Measurements from ENCODE around the gene HSDL1. TPM values are rescaled to one million over a fixed set of nuclear protein-coding genes. Genes with fewer than 3 reads are reported as not detected.

The HSDL1 gene
- 8.7 and 15.8 TPM in 2 replicates for total RNA-seq (2014; rRNA removed; shearing (Covaris generic))

GRCh38 chr16:84144859-84145639, at the start of gene HSDL1, which contains the start of gene DNAAF1:
Gene HSDL1, minus strand, starts transcription at chr16:84145177. Its CDS starts 13,856 bp downstream, at chr16:84131321.
Gene DNAAF1, plus strand, starts transcription at chr16:84145308. Its CDS starts 133 bp downstream, at chr16:84145441.

GRCh38 chr16:84190731-84191388, 45.9 kb upstream of the HSDL1 start, which contains the start of gene ADAD2:
Gene ADAD2, plus strand, starts transcription at chr16:84191157. Its CDS starts 74 bp downstream, at chr16:84191231.

DNA sequence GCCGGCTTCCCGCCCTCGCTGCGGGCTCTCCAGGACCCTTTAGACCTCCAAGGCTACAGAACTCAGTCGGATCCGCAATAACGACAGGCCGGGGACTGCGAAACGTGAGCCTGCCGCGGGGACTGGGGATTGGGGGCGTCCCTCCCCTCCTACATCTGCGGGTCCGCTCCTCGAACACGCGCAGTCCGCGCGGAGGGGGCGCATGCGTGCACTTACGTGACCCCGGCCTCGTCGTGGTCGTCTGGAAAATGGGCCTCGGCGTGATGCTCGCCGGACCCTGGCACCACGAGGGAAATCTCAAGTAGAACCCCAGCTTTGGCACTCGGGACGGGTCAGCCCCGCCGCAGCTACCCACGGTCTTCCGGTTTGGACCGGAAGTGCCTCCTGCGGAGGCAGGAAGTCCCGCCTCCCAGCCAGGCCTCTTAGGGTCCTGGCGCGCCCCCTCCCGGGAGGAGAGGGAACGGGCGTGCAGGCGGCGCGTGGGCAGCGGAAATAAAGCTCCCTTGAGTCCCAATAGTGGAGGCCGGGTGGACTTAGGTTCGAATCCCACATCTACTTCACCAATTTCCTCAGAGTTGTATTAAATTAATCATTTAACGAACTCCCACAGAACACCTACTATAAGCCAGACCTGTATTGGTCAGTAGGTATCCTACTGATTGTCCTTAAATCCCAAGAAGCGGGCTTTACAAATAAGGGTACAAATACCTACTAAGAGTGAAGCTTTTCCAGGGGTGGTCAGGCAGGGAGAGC, 41.9 kb upstream of the HSDL1 start, which contains the start of gene TAF1C:
TSS of gene TAF1C (minus strand) at position 373 of the 753 bp plus-strand sequence. CDS start 2,069 bp downstream, outside the sequence.

GRCh38 chr16:84116720-84117493, 28.1 kb downstream of the HSDL1 start, which contains the start of gene MBTPS1:
Gene MBTPS1, minus strand, starts transcription at chr16:84116942. Its CDS starts 15,159 bp downstream, at chr16:84101783.

Other genes starting within 250 kb of the HSDL1 start
- gene MLYCD, start 246.1 kb downstream of the HSDL1 start, total RNA-seq (2014; rRNA removed; shearing (Covaris generic)): 2.2 and 2.3 TPM in 2 replicates
- 1.3 and 1.9 TPM in 2 replicates for gene OSGIN1, start 191.9 kb downstream of the HSDL1 start, total RNA-seq (2014; rRNA removed; shearing (Covaris generic))
- gene NECAB2, start 176.9 kb downstream of the HSDL1 start, total RNA-seq (2014; rRNA removed; shearing (Covaris generic)): 0.04 and 0.82 TPM in 2 replicates
- not detected in 2 replicates for gene SLC38A8, start 102.4 kb downstream of the HSDL1 start, total RNA-seq (2014; rRNA removed; shearing (Covaris generic))
- 69.0 and 81.6 TPM in 2 replicates for gene MBTPS1, start 28.2 kb downstream of the HSDL1 start, total RNA-seq (2014; rRNA removed; shearing (Covaris generic))
- gene DNAAF1, start 131 bp upstream of the HSDL1 start, total RNA-seq (2014; rRNA removed; shearing (Covaris generic)): 0.38 and 0.90 TPM in 2 replicates
- 36.1 and 39.4 TPM in 2 replicates for gene TAF1C, start 41.9 kb upstream of the HSDL1 start, total RNA-seq (2014; rRNA removed; shearing (Covaris generic))
- 0.13 TPM in 1 of 2 replicates, not detected in the other for gene ADAD2, start 46.0 kb upstream of the HSDL1 start, total RNA-seq (2014; rRNA removed; shearing (Covaris generic))
- gene KCNG4, start 94.8 kb upstream of the HSDL1 start, total RNA-seq (2014; rRNA removed; shearing (Covaris generic)): not detected in 2 replicates
- not detected in 2 replicates for gene WFDC1, start 149.7 kb upstream of the HSDL1 start, total RNA-seq (2014; rRNA removed; shearing (Covaris generic))
- gene ATP2C2, start 223.4 kb upstream of the HSDL1 start, total RNA-seq (2014; rRNA removed; shearing (Covaris generic)): 1.6 TPM in 1 of 2 replicates, not detected in the other